ENCODE results near the gene RXRG.

Gene RXRG

GRCh38 chr1:165483412-165483811, 38.5 kb upstream of the RXRG start:
- DNase-seq (ENCODE audit: low read depth), result no peak
- H3K4me3 ChIP-seq (ENCODE audit: low read depth, low read length), result no peak overlapping the region
- TF ChIP-seq CTCF (IDR thresholded peaks at IDR 0.05; ENCODE audit: control insufficient read depth, extremely low read depth, insufficient read depth), result no peak

- TF ChIP-seq CTCF (IDR thresholded peaks at IDR 0.05; ENCODE audit: control insufficient read depth, extremely low read depth, insufficient read depth), result no peak
- no peak overlapping the region for H3K4me3 ChIP-seq (ENCODE audit: low read depth, low read length)
- no peak for DNase-seq (ENCODE audit: low read depth)
These were observed 37.0 kb upstream of the RXRG start for GRCh38 chr1:165481820-165482532.

- H3K4me3 ChIP-seq (ENCODE audit: low read depth, low read length), result no peak overlapping the region
- no peak for DNase-seq (ENCODE audit: low read depth)
- no peak for TF ChIP-seq CTCF (IDR thresholded peaks at IDR 0.05; ENCODE audit: control insufficient read depth, extremely low read depth, insufficient read depth)
These were observed 31.9 kb upstream of the RXRG start for GRCh38 chr1:165476776-165477175.

- no peak for DNase-seq (ENCODE audit: low read depth)
- H3K4me3 ChIP-seq (ENCODE audit: low read depth, low read length), result no peak overlapping the region
- TF ChIP-seq CTCF (IDR thresholded peaks at IDR 0.05; ENCODE audit: control insufficient read depth, extremely low read depth, insufficient read depth), result no peak
These were observed 29.3 kb upstream of the RXRG start for GRCh38 chr1:165474196-165474595.

GRCh38 chr1:165473081-165473480, 28.2 kb upstream of the RXRG start:
- DNase-seq (ENCODE audit: low read depth), result no peak
- TF ChIP-seq CTCF (IDR thresholded peaks at IDR 0.05; ENCODE audit: control insufficient read depth, extremely low read depth, insufficient read depth), result no peak
- H3K4me3 ChIP-seq (ENCODE audit: low read depth, low read length), result no peak overlapping the region

- no peak overlapping the region for H3K4me3 ChIP-seq (ENCODE audit: low read depth, low read length)
- no peak for DNase-seq (ENCODE audit: low read depth)
- no peak for TF ChIP-seq CTCF (IDR thresholded peaks at IDR 0.05; ENCODE audit: control insufficient read depth, extremely low read depth, insufficient read depth)
These were observed 23.9 kb upstream of the RXRG start for GRCh38 chr1:165468726-165469249.

GRCh38 chr1:165468253-165468652, 23.3 kb upstream of the RXRG start:
- DNase-seq (ENCODE audit: low read depth), result no peak
- no peak for TF ChIP-seq CTCF (IDR thresholded peaks at IDR 0.05; ENCODE audit: control insufficient read depth, extremely low read depth, insufficient read depth)
- H3K4me3 ChIP-seq (ENCODE audit: low read depth, low read length), result no peak overlapping the region
